ENCODE results near the gene PCYOX1L.

DNA sequence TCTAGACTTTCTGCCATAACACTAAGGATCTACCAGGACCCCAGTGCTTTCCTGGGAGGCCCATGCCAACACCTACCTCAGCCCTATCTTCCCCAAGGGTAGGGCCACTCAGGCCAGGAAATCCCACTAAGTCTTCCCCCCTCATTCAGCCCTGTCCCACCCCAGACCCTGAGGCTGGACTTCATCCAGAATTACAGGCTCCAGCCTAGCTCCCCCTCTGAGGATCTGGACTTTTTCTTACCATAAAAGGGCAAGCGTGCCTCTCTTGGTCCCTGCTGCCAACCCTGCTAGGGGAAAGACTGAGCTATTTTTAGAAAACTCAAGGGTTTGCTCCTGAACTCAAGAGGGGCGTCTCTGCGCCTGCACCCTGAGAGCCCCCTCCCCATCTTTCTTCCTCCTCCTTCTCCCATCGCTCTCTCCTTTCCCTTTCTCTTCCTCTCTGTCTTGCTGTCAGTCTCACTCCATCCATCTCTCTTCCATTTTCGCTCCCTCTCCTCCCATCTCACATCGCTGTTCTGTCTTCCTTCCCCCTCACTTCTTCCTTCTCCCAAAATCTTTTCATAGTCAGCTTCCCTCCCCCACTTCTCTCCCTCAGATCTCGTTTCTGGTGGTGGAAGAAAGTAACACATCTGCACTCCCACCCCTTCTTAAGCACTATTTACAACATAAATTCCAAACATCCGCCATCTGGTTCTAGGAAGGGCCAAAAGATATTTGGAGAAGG lies 59.3 kb downstream of the PCYOX1L start:
- TF ChIP-seq, protein P1, sequence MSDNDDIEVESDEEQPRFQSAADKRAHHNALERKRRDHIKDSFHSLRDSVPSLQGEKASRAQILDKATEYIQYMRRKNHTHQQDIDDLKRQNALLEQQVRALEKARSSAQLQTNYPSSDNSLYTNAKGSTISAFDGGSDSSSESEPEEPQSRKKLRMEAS (IDR thresholded peaks at IDR 0.05), result no peak
- TF ChIP-seq USF1 (IDR thresholded peaks at IDR 0.05) (no peak), TEAD4 (IDR thresholded peaks at IDR 0.05) (no peak), TCF12 (IDR thresholded peaks at IDR 0.05; ENCODE audit: low read depth) (no peak), CREB1 (IDR thresholded peaks at IDR 0.05; ENCODE audit: low read depth) (no peak), RAD21 (IDR thresholded peaks at IDR 0.05; ENCODE audit: low read depth) (no peak), EP300 (IDR thresholded peaks at IDR 0.05; ENCODE audit: borderline replicate concordance) (no peak), NFIC (IDR thresholded peaks at IDR 0.05) (no peak), TAF1 (IDR thresholded peaks at IDR 0.05; ENCODE audit: low read depth) (no peak), REST (IDR thresholded peaks at IDR 0.05; ENCODE audit: low read depth) (no peak)
